HepG2 (cell line): ENCODE results near the gene CYP4F2. TPM values are rescaled to one million over a fixed set of nuclear protein-coding genes. Genes with fewer than 3 reads are reported as not detected.
A peak's percentile ranks its signal among the peaks of the same experiment; 100 is the strongest.

Source experiments
- HCFC1 ChIP-seq: fragments of 150-350 bp; IDR thresholded peaks from 2 replicates; pipeline ENCODE4 v1.6.1; 2014; ENCODE audit warnings: low read depth, low read length
- NFE2 ChIP-seq: sonication (generic); formaldehyde crosslinking; IDR thresholded peaks from 2 replicates; pipeline ENCODE4 v1.4.0; 2020; ENCODE audit warnings: missing genetic modification reagents
- NR2F2 ChIP-seq: IDR thresholded peaks from 2 replicates; pipeline ENCODE4 v1.6.1; 2012; ENCODE audit warnings: low read depth, inconsistent platforms, borderline replicate concordance
- POGK ChIP-seq: sonication (generic); formaldehyde crosslinking; conservative IDR thresholded peaks from 2 replicates; pipeline ENCODE4 v1.8.0; 2022; ENCODE audit warnings: mild to moderate bottlenecking, moderate library complexity, missing genetic modification reagents
- POLR2AphosphoS5 ChIP-seq: IDR thresholded peaks from 2 replicates; pipeline ENCODE4 v1.6.1; 2012; ENCODE audit warnings: low read depth, low read length
- USF2 ChIP-seq, 2 experiments: sonication (generic) in 1 of 2; formaldehyde crosslinking in 1 of 2; IDR thresholded peaks; 2 replicates each; pipeline versions ENCODE4 v1.5.1 to v1.6.1; 2011 to 2020; ENCODE audit warnings: borderline replicate concordance in 1 of 2, low read depth in 1 of 2, low read length in 1 of 2, mild to moderate bottlenecking in 1 of 2, missing genetic modification reagents in 1 of 2, moderate library complexity in 1 of 2
- ZNF350 ChIP-seq: sonication (generic); formaldehyde crosslinking; IDR thresholded peaks from 2 replicates; pipeline ENCODE4 v1.4.0; 2020; ENCODE audit warnings: mild to moderate bottlenecking, low read depth, missing genetic modification reagents, borderline replicate concordance
- ZNF766 ChIP-seq: sonication (generic); formaldehyde crosslinking; IDR thresholded peaks from 2 replicates; pipeline ENCODE4 v1.5.0; 2020; ENCODE audit warnings: missing genetic modification reagents, borderline replicate concordance
- polyA plus RNA-seq, 8 experiments: library from polyadenylated mRNA; depleted of rRNA in 3 of 8; stranded (reverse) in 7 of 8; unstranded in 1 of 8; fragments of >200 nt; fragmentation: Illumina TruSeq in 4 of 8; extraction: Trizol in 4 of 8; gene quantifications; 2 replicates each; pipeline versions ENCODE4 v1.2.1 to v1.2.3, GENCODE V29; 2011 to 2016; ENCODE audit warnings: low read depth in 4 of 8, missing spikeins in 1 of 8, mixed read lengths in 1 of 8; ENCODE audit not compliant: insufficient read depth in 1 of 8
- total RNA-seq, 5 experiments: library from RNA; depleted of rRNA; stranded (reverse); fragments of >200 nt; fragmentation: Illumina TruSeq; extraction: Trizol; gene quantifications; 2 replicates each; pipeline ENCODE4 v1.2.3, GENCODE V29; 2016; ENCODE audit warnings: low read depth in 1 of 5
- TF ChIP-seq, protein P1 (sequence below): sonication (generic); formaldehyde crosslinking; IDR thresholded peaks from 2 replicates; pipeline ENCODE4 v1.4.0; 2020; ENCODE audit warnings: missing genetic modification reagents, mild to moderate bottlenecking, borderline replicate concordance
- TF ChIP-seq, protein P2 (sequence below): sonication (generic); formaldehyde crosslinking; IDR thresholded peaks from 2 replicates; pipeline ENCODE4 v1.4.0; 2020; ENCODE audit warnings: missing genetic modification reagents
- TF ChIP-seq, protein P3 (sequence below): sonication (generic); formaldehyde crosslinking; IDR thresholded peaks from 2 replicates; pipeline ENCODE4 v1.4.0; 2020; ENCODE audit warnings: mild to moderate bottlenecking, low read depth, missing genetic modification reagents

The CYP4F2 gene
- total and polyA plus RNA-seq, 2 of the 13 experiments (the other 11 are each of a cell fraction or from before 2014, with no cell fraction given), result 3.7 to 3.9 TPM

- TF ChIP-seq NR2F2 (peak; percentile 41; the same call in 1 of the 2 replicates), POGK (0 out of 2 replicates have a peak, but pooled peaks have one; percentile 23), ZNF350 (CRISPR knock-in tag) (peak; percentile 25; the same call in 1 of the 2 replicates), POLR2AphosphoS5 (peak; percentile 87), ZNF766 (CRISPR knock-in tag) (0 out of 2 replicates have a peak, but pooled peaks have one; percentile 19), NFE2 (CRISPR knock-in tag) (no peak), HCFC1 (no peak), USF2 (IDR thresholded peaks at IDR 0.05; ENCODE audit: low read depth, low read length) (0 out of 2 replicates have a peak, but pooled peaks have one; percentile 20), USF2 (CRISPR knock-in tag; IDR thresholded peaks at IDR 0.05; ENCODE audit: borderline replicate concordance) (no peak)
- TF ChIP-seq, protein P1, sequence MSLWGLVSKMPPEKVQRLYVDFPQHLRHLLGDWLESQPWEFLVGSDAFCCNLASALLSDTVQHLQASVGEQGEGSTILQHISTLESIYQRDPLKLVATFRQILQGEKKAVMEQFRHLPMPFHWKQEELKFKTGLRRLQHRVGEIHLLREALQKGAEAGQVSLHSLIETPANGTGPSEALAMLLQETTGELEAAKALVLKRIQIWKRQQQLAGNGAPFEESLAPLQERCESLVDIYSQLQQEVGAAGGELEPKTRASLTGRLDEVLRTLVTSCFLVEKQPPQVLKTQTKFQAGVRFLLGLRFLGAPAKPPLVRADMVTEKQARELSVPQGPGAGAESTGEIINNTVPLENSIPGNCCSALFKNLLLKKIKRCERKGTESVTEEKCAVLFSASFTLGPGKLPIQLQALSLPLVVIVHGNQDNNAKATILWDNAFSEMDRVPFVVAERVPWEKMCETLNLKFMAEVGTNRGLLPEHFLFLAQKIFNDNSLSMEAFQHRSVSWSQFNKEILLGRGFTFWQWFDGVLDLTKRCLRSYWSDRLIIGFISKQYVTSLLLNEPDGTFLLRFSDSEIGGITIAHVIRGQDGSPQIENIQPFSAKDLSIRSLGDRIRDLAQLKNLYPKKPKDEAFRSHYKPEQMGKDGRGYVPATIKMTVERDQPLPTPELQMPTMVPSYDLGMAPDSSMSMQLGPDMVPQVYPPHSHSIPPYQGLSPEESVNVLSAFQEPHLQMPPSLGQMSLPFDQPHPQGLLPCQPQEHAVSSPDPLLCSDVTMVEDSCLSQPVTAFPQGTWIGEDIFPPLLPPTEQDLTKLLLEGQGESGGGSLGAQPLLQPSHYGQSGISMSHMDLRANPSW (CRISPR knock-in tag), result no peak
- TF ChIP-seq, protein P2, sequence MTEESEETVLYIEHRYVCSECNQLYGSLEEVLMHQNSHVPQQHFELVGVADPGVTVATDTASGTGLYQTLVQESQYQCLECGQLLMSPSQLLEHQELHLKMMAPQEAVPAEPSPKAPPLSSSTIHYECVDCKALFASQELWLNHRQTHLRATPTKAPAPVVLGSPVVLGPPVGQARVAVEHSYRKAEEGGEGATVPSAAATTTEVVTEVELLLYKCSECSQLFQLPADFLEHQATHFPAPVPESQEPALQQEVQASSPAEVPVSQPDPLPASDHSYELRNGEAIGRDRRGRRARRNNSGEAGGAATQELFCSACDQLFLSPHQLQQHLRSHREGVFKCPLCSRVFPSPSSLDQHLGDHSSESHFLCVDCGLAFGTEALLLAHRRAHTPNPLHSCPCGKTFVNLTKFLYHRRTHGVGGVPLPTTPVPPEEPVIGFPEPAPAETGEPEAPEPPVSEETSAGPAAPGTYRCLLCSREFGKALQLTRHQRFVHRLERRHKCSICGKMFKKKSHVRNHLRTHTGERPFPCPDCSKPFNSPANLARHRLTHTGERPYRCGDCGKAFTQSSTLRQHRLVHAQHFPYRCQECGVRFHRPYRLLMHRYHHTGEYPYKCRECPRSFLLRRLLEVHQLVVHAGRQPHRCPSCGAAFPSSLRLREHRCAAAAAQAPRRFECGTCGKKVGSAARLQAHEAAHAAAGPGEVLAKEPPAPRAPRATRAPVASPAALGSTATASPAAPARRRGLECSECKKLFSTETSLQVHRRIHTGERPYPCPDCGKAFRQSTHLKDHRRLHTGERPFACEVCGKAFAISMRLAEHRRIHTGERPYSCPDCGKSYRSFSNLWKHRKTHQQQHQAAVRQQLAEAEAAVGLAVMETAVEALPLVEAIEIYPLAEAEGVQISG (CRISPR knock-in tag), result 0 out of 2 replicates have a peak, but pooled peaks have one; percentile 24
- TF ChIP-seq, protein P3, sequence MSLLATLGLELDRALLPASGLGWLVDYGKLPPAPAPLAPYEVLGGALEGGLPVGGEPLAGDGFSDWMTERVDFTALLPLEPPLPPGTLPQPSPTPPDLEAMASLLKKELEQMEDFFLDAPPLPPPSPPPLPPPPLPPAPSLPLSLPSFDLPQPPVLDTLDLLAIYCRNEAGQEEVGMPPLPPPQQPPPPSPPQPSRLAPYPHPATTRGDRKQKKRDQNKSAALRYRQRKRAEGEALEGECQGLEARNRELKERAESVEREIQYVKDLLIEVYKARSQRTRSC (CRISPR knock-in tag), result no peak
These were observed at the start of gene CYP4F2 (continued) for GRCh38 chr19:15897738-15898276.
